ENCODE measurements around the gene SLC9A3. TPM values are rescaled to one million over a fixed set of nuclear protein-coding genes. Genes with fewer than 3 reads are reported as not detected.

Gene SLC9A3
- total and polyA plus RNA-seq, 2 of the 13 experiments (the other 11 are each of a cell fraction or from before 2014, with no cell fraction given), result 1.5 to 1.8 TPM

- no TSS peak for BruUV-seq (replicated peaks)
- Histone ChIP-seq H2AFZ (ENCODE audit: low read length) (no peak overlapping the region), H3K4me3 (replicated peaks in 1 of 3; ENCODE audit: insufficient read depth in 1 of 3, low read depth in 2 of 3, low read length in 3 of 3) (no peak overlapping the region), H3K9me3 (ENCODE audit: low read length) (no peaks in the 10 kb centered on the region), H3K79me2 (ENCODE audit: insufficient read depth, low read length) (no peaks in the 10 kb centered on the region), H3K4me1 (ENCODE audit: insufficient read depth, low read length) (peaks cover 11% of the 10 kb centered on the region), H4K20me1 (ENCODE audit: insufficient read depth, low read length) (no peaks in the 10 kb centered on the region), H3K4me2 (ENCODE audit: low read depth, low read length) (no peak overlapping the region), H3K9ac (ENCODE audit: insufficient read depth, low read depth, low read length) (no peak overlapping the region), H3K27ac (ENCODE audit: extremely low read length, insufficient read depth, low read length) (no peak overlapping the region), H3K36me3 (replicated peaks in 1 of 2; ENCODE audit: control insufficient read depth in 1 of 2, insufficient read depth in 2 of 2, low read length in 2 of 2) (no peaks in the 10 kb centered on the region), H3K27me3 (ENCODE audit: control insufficient read depth in 1 of 2, insufficient read depth in 2 of 2, low read length in 2 of 2) (peaks cover 17 to 49% of the 10 kb centered on the region in 2 experiments; a peak in 4 of 5 replicates)
- intact Hi-C loops (cut with micrococcal nuclease; ENCODE audit: unreplicated experiment), result no loop called here
- DNase-seq (ENCODE audit: low spot score), result no peak
- no peak for FAIRE-seq
- in situ Hi-C loops (cut with HindIII; ENCODE audit: extremely low pct_ligation_motif_present, low pct_unique_long_range_greater_than_20kb), result no loop called here
- TF ChIP-seq PCBP1 (IDR thresholded peaks at IDR 0.05; ENCODE audit: borderline replicate concordance, low read depth, low read length) (no peak), TBL1XR1 (IDR thresholded peaks at IDR 0.05; ENCODE audit: borderline replicate concordance, low read length, partially characterized antibody) (no peak), ZNF615 (CRISPR knock-in tag; IDR thresholded peaks at IDR 0.05; ENCODE audit: borderline replicate concordance) (no peak), HMGA1 (CRISPR knock-in tag; conservative IDR thresholded peaks at IDR 0.05) (no peak), TEAD3 (CRISPR knock-in tag; optimal IDR thresholded peaks at IDR 0.05; ENCODE audit: borderline replicate concordance) (no peak), AHR (CRISPR knock-in tag; IDR thresholded peaks at IDR 0.05) (no peak), MATR3 (CRISPR knock-in tag; IDR thresholded peaks at IDR 0.05) (no peak), SATB2 (CRISPR knock-in tag; IDR thresholded peaks at IDR 0.05) (no peak)
- TF ChIP-seq, protein P1, sequence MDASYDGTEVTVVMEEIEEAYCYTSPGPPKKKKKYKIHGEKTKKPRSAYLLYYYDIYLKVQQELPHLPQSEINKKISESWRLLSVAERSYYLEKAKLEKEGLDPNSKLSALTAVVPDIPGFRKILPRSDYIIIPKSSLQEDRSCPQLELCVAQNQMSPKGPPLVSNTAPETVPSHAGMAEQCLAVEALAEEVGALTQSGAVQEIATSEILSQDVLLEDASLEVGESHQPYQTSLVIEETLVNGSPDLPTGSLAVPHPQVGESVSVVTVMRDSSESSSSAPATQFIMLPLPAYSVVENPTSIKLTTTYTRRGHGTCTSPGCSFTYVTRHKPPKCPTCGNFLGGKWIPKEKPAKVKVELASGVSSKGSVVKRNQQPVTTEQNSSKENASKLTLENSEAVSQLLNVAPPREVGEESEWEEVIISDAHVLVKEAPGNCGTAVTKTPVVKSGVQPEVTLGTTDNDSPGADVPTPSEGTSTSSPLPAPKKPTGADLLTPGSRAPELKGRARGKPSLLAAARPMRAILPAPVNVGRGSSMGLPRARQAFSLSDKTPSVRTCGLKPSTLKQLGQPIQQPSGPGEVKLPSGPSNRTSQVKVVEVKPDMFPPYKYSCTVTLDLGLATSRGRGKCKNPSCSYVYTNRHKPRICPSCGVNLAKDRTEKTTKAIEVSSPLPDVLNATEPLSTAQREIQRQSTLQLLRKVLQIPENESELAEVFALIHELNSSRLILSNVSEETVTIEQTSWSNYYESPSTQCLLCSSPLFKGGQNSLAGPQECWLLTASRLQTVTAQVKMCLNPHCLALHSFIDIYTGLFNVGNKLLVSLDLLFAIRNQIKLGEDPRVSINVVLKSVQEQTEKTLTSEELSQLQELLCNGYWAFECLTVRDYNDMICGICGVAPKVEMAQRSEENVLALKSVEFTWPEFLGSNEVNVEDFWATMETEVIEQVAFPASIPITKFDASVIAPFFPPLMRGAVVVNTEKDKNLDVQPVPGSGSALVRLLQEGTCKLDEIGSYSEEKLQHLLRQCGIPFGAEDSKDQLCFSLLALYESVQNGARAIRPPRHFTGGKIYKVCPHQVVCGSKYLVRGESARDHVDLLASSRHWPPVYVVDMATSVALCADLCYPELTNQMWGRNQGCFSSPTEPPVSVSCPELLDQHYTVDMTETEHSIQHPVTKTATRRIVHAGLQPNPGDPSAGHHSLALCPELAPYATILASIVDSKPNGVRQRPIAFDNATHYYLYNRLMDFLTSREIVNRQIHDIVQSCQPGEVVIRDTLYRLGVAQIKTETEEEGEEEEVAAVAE (CRISPR knock-in tag; IDR thresholded peaks at IDR 0.05; ENCODE audit: borderline replicate concordance), result no peak
- TF ChIP-seq, protein P2, sequence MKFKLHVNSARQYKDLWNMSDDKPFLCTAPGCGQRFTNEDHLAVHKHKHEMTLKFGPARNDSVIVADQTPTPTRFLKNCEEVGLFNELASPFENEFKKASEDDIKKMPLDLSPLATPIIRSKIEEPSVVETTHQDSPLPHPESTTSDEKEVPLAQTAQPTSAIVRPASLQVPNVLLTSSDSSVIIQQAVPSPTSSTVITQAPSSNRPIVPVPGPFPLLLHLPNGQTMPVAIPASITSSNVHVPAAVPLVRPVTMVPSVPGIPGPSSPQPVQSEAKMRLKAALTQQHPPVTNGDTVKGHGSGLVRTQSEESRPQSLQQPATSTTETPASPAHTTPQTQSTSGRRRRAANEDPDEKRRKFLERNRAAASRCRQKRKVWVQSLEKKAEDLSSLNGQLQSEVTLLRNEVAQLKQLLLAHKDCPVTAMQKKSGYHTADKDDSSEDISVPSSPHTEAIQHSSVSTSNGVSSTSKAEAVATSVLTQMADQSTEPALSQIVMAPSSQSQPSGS (CRISPR knock-in tag; IDR thresholded peaks at IDR 0.05), result no peak
- TF ChIP-seq, protein P3, sequence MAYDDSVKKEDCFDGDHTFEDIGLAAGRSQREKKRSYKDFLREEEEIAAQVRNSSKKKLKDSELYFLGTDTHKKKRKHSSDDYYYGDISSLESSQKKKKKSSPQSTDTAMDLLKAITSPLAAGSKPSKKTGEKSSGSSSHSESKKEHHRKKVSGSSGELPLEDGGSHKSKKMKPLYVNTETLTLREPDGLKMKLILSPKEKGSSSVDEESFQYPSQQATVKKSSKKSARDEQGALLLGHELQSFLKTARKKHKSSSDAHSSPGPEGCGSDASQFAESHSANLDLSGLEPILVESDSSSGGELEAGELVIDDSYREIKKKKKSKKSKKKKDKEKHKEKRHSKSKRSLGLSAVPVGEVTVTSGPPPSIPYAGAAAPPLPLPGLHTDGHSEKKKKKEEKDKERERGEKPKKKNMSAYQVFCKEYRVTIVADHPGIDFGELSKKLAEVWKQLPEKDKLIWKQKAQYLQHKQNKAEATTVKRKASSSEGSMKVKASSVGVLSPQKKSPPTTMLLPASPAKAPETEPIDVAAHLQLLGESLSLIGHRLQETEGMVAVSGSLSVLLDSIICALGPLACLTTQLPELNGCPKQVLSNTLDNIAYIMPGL (CRISPR knock-in tag; IDR thresholded peaks at IDR 0.05; ENCODE audit: borderline replicate concordance in 1 of 2, low read depth in 1 of 2), result no peak
- POLR2A ChIA-PET, result no interaction called here
- ATAC-seq, result peak; percentile 30; the same call in 2 of the 3 replicates
- 20% methylated on average over 2 of the region's 22 CpGs for WGBS (ENCODE audit: low lambda C conversion rate)
- CTCF ChIA-PET (ENCODE audit: low intra/inter-chr PET ratio, low total read pairs), result no interaction called here
Measured at GRCh38 chr5:547086-547924, 23.1 kb upstream of the SLC9A3 start.

All from HepG2 (cell line).